Measurements from ENCODE around the gene CUEDC1.

Gene CUEDC1

DNA sequence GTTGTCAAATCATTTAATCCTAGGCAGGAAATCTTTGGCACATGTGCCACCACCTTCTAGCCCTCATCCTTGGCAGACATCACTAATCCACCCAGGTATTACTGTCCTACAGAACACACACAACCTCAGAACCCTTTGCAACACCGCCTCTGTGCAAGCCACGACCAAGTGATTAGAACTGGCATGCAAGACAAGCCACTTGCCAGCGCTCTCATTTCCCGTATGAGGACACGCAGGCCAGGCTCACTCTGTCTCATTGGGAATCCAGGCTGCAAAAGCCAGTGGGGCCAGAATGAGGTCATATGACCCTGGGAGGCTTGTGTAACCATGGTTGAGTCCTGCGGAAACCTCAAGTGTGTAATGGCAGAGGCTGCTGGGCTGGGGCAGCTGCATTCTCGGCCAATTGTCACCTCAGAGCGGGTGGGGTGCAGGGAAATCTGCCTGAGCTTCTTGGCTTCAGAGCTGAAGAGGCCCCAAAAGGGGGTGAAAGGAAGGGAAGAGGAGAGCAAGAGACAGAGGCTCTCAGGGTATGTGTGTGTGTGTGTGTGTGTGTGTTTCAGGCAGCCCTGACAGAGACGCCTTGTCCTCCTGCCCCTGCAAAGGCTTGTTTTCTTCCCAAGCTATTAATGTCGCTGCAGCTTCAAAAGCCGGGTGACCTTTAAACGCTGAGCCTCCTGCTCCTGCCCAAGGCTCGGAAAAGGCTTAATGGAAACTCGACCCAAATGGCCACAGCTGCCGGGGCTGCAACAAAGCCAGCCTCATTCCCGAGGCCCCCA, 62.2 kb downstream of the CUEDC1 start:
- DNase-seq: no peak

DNA sequence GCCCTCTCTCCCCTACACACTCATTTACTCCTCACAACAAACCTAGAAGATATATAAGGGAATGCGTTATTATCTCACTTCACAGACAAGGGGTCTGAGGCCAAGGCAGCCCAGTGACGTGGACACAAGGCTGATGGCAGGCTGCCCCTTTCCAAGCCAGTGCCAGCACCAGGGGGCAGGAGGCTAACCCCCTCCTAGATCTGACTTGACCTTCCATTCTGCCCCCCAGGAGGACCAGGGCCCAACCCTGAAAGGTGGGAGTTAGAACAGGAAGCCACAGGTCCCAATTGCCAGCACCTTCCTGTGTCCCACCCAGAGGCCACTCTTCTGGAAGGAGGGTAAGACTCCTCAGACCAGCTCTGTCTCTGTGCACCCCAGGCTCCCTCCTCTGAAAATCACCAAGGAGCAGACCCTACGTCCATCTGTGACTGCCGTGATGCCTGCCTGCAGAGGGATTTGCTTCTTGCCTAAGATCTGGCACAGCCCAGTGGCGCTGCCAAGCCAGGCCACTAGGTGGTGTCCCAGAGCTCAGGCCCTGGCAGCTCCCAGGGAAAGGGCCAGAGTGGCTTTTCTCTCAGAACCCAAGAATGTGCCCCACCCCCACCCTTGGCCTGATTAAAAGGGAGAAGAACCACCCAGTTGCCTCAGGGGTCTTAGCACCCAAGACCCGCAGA, 62.9 kb downstream of the CUEDC1 start:
- peak; percentile 27 to 51 for DNase-seq

DNA sequence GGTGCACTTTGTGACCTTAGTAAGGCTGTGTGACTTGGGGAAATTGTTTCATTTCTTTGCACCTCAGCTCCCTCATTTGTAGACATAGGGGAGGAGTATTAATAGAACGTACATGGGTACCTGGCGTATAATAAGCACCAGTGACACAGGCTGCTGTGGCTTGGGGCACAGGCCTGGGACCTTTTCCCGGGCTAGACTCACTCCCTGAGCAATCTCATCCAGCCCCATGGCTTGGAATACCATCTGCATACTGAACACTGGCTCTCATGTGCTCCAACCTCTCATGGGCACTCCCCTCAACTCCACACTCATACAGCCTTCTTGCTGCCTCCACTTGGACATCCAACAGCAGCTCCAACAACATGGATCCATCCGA, 64.4 kb downstream of the CUEDC1 start:
- DNase-seq: no peak

DNA sequence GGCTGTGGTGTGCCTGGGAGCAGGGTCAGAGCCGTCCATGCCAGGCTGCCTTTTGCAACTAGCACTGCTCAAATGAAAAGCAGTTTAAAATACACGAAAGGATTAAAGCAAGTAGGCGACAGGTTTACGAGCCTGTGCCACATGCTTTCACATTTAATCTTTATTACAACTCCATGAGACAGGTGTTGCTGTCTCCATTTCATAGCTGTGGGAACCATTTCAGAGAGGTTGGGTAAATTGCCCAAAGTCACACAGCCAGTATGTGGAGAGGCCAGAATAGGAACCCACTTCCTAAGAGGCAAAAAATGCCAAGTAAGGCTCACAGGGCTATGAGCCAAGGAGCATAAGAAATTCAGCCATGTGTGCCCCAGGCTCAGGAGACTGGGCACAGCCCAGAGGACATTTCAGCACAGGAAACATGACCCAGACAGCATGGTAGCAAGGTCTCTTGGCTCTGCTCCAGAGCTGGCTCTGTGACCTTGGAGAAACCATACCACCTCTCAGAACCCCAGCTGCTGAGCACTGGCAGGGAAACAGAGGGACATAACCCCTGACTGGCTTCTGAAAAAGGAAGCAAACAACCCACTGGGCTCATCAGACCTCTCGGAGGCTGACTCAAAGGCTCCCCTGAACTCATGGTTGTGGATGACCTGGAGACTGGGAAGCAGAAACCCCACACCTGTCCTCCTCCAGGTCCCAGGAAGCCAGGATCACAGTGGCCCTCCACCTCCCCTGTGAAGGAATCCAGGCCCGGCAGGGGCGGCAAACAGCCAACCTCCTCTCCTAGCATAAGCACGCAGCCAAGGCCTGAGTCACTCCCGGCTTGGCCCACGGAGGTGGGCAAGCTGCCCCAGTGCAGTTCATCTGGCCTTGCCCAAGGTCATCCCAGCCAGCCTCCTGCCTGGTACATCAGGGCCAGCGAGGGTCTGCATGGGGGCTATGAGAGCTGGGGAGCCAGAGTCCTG, 65.0 kb downstream of the CUEDC1 start:
- no peak for DNase-seq

DNA sequence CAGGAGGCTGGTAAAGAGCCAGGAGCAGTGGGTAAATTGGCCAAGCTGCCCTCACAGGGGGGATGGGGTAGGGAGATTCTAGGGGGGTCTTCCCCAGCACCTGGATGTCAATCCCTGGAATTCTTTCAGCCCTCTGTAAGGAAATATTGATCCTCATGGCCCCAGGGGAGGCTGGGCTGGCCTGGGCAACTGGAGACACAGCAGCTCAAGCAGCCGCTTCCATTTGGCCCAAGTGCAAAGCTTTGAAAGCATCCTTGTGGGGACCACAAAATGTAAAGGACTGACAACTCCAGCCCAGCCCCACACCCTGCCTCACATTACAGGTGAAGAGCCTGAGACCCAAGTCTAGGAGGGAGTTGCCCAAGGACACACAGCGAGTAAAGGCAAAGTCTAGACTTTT, 66.0 kb downstream of the CUEDC1 start:
- no peak for DNase-seq

DNA sequence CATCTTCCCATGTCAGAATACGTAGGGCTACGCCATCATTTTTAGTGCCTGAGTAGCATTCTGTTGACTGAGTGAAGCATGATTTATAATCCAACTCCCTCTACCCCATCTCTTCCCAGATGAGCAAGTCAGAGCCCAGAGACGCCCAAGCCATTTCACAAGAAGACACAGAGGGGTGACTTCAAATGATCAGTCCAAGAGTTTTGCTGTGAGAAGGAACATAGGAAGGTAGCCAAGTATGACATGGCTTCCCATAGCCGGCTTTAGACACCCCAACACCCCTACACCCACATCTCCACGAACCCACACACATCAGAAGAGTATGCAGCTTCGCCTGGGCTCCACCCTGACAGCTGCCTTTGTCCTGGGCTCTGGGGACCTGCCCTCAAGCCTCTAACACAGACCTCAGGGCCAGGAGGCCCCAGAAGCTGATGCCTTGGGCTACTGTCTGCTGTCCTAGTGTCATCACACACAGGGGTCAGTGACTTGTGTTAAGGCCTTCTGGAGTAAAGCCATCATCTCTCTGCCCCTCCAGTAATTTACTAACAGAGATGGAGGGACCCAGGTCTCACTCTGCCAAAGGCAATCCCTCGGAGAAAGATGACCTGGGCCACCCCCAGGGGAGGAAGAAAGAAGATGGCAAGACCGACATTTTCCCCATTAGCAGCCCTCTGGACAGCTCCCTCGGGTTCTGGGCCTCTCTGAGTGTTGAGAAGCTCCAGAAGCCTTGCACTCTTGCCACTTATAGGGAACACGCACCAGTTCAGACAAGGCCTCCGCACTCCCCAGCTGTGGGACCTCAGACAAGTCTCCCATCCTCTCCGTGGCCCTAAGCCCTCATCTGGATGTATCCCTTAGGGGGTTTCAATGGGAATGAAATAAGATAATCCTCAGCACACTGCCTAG, 66.6 kb downstream of the CUEDC1 start:
- DNase-seq: no peak

DNA sequence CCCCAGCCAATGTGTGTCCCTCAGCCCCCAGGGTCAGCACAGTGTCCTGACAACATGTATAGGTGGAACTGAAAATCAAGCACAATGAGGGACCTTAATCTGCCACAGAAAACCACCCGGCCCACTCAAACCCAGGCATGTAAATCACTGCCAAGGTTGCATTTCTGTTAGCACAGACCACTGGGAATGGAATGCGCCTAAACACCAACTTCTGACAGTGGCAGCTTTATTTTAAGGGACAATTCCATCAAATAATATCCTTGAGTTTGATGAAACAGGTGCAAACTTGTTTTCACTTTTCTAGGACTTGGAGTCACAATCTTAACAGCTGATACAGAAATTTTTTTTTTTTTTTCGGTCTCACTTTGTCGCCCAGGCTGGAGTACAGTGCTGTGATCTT, 68.1 kb downstream of the CUEDC1 start:
- no peak for DNase-seq

DNA sequence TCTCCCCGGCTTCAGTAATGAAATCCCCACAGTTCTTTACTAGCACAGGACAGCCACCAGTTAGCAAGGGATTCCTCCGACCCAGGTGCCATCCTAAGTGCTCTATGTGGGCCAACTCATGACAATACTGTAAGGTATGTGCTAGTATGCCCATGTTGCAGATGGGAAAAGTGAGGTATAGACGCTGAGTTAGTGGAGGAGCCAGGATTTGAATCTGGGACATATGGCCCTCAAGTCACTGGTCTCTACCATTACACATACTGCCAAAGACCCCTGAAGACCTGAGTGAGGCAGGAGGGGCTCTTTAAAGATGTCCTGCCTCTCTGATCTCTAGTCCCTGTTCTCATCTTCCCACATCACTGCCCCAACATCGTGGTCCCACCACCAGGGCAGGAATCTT, 69.2 kb downstream of the CUEDC1 start:
- DNase-seq: no peak

DNA sequence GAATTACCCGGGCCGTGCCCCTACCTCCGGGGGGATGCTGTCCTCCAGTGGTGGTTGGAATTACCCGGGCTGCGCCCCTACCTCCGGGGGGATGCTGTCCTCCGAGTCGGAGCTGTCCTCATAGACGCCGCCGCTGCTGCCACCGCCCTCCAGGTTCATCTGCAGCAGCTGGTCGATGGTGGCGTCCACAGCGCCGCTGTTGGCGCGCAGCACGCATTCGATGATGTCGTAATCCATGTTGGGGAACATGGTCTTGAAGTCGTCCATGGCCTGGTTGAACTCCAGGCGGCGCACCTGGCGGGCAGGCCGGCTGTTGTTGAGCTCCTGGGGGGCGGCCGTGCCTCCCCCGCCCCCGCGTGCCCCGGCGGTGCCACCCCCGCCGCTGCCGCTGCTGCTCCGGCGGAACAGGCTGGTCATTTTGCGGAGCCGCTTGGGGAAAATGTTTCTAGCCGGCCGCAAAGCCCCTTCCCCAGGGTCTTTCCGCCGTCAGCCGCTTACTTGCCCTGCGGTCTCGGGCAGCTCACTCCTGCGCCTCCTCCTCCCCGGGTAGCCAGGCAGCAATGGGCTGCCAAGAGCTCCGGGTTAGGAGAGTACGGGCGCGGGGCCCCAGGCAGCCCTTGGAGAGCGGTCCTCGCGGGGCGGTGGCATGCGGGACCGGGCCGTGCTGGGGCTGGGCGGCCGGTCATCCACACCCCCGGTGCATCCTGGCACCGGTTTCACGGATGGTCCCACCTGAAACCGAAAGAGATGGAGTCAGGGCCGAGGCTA, 69.9 kb downstream of the CUEDC1 start:
- DNase-seq: no peak

DNA sequence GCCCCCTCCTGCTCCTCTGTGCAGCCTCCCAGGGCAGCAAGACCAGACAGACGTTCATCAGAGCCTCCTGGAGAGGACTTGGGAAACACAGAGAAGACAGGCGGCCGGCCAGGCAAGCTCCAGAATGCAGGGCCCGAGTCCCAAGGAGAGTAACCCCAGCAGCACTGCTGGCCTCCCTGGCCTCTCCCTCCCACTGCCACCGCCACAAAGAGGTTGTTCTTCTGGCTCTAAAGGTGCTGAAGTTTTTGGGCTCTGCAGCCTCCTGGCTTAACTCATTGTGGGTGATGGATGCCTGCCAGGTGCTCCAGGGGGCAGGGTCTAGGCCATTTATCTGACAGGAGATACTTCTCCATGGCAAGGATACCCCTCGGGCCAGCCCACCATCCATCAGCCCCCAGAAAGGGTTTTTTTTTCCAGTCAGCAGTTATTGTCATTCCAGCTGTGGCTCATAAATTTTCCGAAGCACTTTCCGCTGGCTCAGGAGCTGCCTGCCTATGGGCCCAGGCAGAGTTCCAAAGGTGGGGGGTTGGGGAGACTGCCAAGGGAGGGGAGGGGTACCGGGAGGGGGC, 73.3 kb downstream of the CUEDC1 start:
- DNase-seq: no peak

DNA sequence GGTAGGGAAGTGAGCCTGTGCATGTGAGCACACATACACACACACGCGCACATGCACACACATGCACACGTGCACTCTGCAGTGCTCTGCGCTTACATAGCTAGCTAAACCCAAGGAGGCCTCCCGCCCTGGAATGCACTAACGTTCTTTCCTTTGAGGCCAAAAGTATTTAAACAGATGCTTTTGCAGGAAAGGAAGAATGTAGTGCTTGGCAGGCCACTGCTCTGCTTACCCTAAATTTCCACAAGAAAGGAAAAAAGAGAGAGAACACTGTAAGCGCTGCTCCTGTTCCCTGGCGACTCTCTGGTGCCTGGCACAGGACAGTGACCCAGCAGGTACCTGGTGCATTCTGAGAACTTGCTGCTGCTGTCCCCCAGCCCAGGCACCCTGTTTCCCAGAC, 74.1 kb downstream of the CUEDC1 start:
- no peak for DNase-seq

DNA sequence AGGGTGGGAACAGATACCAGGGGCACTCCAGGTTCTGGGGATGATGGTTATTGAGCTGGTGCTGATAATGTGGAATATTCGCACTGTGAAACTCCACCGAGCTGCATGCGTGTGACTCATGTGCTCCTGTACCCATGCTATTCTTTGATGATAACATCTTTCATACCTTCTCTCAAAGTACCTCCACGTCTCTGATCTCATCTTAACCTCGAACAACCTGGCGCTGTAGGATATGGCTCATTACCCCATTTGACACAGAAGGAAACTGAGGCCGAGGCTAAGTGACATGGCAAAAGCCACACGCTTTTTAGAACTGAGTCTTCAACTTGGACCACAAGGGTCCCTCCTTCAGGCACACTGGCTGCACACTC, 75.1 kb downstream of the CUEDC1 start:
- no peak for DNase-seq

DNA sequence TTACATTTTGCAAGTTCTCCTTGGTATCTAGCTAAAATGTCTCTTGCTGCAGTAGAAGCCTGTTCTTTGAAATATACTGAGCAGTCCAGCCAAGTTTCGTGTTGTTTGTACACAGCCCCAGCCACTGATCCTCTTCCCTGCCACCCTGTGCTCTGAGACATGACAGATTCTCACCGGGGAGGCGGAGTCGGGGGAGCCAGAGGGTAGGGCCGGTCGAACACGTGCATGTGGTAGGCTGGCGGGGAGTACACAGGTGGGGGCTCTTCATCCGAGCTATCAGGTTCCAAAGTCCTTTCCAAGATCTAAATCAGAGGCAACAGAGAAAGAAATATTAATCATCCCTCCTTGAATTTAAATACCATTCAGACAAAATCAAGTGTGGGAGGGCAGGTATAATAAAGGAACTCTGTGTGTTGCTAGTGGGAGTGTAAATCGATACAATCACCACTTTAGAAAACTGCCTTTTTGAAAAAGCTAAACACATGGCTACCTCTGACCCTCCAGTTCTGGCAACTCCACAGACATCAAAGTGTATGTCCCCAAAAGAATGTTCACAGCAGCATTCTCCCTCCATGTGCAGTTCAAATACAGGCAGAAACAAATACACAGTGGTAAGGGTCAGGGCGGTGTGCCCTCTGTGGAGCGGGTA, 75.7 kb downstream of the CUEDC1 start:
- no peak for DNase-seq

DNA sequence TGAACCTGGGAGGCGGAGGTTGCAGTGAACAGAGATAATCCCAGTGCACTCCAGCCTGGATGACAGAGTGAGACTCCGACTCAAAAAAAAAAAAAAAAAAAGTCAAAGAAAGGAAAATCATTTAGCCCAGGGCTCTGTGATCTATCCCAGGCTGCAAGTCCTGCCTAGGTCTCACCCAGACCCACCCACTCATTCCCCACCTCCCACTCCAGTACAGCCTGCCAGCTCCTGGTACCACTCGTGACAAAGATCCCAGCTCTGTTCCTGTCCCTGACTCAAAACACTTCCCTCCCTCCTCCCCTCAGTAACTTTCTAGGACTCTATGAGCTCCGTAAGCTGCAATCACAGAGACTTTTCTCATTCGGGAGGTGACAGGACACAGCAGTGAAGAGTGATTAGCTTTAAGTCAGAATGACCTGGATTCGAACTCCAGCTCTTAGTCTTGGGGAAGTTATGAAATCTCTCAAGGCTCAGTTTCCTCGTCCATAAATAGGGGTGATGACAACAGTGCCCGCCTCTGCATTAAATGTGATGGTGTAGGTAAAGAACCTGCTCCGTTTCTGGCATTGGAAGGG, 77.3 kb downstream of the CUEDC1 start:
- DNase-seq: no peak

DNA sequence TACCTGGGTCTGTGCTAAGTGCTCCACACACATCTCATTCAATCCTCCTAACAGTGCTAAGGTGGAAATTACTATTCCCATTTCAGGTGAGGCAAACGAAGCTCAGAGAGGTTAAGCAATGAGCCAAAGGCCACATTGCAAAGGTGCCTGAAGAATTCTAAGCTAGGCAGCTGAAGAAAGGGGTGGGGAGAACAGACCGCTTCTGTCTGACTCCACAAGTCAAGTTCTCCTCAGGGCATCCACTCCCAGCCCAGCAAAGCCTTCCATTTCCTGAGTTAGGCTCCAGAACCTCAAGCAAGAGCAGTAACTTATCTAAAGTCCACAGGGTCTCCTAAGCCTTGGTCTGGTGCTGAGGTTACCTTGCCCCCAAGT, 78.4 kb downstream of the CUEDC1 start:
- no peak for DNase-seq

DNA sequence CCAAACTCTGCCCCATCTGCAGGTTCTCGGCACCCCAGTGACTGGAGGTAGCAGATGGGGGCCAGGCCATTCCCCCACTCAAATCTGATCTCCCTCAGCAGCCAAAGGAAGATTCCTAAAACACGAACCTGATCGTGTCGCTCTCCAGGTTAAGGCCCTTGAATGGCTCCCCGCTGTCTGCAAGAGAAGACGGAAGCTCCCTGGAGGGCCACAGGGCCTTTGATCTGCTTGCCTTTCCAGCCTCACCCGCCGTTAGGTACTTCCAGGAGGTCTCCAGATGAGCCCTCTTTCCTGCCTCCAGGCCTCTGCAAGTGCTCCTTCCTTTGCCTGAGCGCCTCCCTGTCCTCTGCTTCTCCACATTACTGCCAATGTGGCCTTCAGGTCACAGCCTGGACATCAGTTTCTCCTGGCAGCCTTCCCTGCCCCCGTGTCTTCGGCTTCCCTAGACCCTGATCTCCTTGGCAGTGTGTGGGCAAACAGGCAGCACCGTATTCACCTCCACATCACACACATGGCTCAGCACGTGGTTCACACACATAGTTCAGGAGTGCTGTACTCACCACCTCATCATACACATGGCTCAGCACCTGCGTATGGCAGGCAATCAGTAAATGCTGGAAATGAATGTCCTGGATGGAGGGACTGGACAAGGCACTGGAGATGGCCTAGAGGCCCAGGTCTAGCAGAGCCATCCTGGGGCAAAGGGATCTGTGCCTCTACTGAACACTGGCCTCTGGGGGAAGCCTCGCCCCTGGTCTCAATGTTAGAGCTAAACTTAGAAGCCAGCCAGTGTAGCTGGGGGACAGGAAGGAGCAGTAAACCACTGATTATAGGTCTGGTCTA, 79.0 kb downstream of the CUEDC1 start:
- DNase-seq: no peak

DNA sequence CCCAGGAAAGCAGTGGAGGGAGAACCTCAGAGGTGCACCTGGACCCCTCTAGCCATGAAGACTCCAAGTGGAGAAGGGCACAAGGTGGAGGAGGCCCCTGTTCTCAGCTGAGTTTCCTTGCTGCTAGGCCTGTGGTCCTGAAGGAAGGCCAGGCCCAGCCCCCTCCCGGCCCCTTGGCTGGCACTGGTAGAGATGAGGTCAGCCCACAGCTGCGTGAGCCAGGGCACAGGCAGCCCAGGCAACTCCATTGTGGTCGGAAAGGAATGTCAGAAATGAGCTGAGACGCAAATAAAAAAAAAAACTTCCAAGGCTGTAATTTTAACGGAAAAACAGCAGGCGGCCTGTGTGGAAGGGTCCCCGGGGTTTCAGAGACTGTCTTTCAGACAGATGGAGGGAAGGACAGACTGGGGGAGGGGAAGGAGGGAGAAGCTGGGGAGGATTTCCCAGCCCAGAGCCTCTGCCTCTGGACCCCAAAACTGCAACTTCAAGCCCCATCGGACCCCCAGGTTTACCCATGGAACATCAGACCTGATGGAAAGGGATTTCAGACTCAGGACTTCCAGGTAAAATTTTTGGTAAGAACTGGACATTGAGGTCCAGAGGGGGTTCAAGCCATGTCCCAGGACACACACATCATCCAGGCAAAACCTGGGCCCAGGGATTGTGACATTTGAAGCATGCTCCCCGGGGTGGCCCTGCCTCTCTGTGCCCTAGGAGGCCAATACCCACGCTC, 79.8 kb downstream of the CUEDC1 start:
- DNase-seq: no peak

DNA sequence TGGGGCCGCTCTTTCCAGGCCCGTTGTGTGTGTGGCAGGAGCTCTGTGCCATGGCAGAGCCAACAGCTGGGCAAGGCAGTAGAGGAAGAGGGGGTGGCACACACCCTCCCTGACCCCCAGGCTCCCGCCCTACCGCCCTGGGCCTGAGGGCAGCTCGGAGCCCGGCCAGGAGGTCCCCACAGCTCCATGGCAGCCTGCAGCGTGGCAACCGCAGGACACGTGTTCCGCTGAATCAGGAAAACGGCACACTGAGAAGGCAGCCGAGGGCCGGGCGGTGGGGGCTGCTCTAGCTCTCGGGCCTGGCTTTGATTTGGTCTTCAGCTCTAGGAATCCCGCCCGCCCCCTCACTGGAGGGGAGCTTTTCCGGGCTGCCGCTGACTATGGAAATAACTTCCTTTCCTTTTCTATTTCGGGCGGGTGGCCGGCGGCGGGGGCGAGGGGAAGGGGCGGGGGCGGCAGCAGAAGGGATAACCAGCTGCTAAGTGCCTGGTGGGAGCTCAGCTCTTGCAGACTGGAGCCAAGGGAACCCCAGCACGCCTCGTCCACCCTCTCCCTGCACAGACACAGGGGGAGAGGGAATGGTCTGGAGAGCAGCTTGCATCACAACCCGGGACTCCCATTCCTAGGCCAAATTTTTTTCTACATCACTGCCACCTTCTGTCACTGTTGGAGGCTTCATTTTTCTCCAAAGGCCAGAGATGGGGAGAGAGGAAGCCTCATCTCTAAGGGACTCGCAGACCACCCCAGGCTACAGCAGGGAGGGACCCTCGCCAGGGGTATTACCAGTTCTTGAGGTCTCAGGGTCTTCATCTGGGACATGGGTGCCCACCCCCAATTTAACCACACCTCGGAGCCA, 80.5 kb downstream of the CUEDC1 start:
- no peak for DNase-seq

Data from NCI-H1930 (cell line).